GM21423 (cell line): Measurements from ENCODE around the gene SPATS2L.

Experiments used
- ATAC-seq: cut with Tn5 transposase; IDR thresholded peaks from one replicate; pipeline ENCODE4 v1.9.1; 2021; ENCODE audit warnings: mild to moderate bottlenecking, moderate library complexity; ENCODE audit not compliant: unreplicated experiment

SPATS2L gene

GRCh38 chr2:200405599-200406298 is 99.3 kb downstream of the SPATS2L start:
- ATAC-seq = no peak

DNA sequence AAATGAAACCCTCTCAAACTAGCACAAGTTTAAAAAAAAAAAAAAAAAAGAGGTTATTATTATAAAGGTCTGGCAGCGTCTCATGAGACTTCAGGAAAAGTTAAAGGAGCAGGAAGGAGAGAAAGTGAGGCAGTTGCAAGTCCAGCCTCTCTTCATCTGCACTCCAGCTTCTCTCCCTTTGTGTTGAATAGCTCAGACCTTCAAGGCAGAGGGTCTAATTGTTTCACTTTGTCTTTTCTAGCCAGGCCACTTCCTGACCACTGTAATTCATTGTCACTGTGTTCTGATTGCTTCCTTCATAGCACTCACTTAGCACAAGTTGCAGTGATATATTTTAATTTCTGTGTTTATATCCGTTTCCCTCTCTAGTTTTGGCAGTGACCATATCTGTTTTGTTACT is 99.9 kb downstream of the SPATS2L start:
- ATAC-seq = peak; percentile 77

- no peak for ATAC-seq
These were observed 102.2 kb downstream of the SPATS2L start for GRCh38 chr2:200408428-200409316.

DNA sequence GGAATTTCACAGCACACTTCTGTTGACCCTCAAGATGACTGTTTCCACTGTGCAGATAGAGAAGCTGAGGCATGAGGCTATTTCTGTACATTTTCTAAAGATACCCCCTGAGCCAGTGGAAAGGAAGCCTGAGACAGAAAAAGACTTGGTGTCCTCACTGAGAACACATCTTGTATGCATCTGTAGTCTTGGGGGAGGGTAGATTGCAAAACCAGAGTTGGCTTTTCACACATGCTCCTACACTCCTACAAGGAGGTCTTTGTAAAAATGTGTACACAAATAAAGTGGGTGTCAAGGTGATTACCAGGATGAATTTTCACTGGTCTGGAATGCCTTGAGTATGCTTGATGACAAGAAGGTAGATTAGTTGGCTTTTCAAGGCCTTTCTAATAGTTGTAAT is 105.3 kb downstream of the SPATS2L start:
- ATAC-seq = no peak

GRCh38 chr2:200414367-200414766 is 107.9 kb downstream of the SPATS2L start:
- ATAC-seq = no peak

- ATAC-seq = no peak
These were observed 109.0 kb downstream of the SPATS2L start for GRCh38 chr2:200415455-200415854.

- no peak for ATAC-seq
These were observed 110.4 kb downstream of the SPATS2L start for GRCh38 chr2:200416878-200417277.

GRCh38 chr2:200417366-200417765 is 110.9 kb downstream of the SPATS2L start:
- no peak for ATAC-seq

GRCh38 chr2:200418399-200418798 is 111.9 kb downstream of the SPATS2L start:
- ATAC-seq = no peak

GRCh38 chr2:200419325-200419724 is 112.8 kb downstream of the SPATS2L start:
- no peak for ATAC-seq

- no peak for ATAC-seq
These were observed 114.8 kb downstream of the SPATS2L start for GRCh38 chr2:200421270-200421669.

DNA sequence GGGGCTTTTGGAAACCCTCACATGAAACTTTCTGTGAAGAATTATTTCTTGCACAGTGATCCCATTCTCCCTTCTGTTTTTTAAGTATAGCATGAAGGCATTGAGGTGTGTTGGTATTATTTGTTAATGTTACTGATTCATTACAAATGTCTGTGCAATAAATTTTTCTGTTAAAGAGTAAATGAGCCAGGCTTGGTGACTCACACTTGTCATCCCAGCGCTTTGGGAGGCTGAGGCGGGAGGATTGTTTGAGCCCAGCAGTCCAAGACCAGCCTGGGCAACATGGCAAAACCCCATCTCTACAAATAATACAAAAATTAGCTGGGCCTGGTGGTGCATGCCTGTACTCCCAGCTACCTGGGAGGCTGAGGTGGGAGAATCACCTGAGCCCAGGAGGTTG is 115.6 kb downstream of the SPATS2L start:
- ATAC-seq = no peak

- ATAC-seq = no peak
These were observed 116.2 kb downstream of the SPATS2L start for GRCh38 chr2:200422532-200423261.

DNA sequence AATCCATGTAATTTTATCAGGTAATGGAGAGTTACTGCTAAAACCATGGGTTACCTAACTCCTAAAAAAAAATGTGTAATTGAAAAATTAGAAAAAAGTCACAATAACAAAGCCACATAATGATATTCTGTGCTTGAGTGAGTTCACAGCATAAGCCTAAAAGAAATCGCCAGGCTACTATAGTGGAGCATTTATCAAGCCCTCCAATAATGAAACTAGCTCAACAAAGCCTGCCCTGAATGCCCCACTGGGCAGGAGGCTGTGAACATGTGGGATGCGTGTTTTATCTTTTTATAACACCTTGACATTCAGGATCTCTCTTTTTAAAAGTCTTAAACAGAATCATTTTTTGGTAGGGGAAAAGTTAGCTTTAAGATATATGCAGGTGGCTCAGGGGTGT is 117.0 kb downstream of the SPATS2L start:
- no peak for ATAC-seq

DNA sequence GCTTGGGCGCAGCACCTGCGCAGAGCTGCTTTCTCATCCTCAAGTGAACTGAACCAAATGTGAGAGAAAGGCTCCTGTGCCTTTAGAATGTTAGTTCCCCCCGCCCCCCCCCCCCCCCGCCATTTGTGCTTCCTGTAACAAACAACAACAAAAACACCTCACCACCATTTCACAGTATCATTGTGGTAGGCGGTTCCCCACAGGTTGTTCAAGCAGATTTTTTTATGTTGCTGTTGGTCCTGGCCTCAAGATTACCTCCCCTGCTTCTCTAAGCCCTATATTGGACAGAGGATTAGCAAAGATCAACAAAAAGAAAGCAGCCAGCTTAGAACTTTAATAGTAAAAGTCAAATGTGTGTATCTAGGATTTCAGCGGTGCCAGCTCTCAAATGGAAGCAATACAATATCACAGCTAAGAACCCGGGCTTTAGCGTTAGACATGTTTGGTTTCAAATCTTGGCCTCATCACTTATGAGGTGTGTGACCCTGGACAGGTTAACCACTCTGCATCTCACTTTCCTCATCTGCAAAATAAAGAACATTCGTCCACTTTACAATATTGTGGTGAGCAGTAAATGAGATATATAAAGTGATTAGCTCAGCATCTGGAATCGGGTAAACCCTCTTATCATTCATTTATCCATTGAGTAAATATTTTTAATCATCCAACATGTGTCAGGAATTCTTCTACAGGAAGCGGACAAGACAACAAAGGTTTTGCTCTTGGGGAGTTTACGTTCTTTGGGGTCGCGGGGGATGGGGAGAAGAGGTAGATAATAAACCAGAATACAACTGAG is 118.7 kb downstream of the SPATS2L start:
- no peak for ATAC-seq

DNA sequence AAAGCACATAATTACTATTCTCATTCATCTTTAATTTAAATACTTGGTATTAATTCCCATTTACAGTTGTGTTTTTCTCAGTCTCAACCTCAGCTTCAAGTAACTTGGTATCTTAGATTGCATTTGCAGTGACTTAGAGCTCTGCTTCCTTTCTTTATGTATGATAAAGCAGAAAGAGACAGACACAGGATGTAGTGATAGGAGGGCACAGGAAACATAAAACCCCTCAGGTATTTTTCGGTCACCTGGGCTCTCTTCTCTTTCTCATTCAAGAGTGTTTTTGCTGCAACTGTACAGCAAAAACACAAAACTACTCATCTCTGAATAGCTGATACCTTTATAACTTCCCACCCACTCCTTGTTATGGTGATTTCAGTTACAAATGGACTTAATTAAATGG is 120.3 kb downstream of the SPATS2L start:
- no peak for ATAC-seq

- no peak for ATAC-seq
These were observed 122.6 kb downstream of the SPATS2L start for GRCh38 chr2:200428961-200429665.

- no peak for ATAC-seq
These were observed 123.5 kb downstream of the SPATS2L start for GRCh38 chr2:200430017-200430416.

DNA sequence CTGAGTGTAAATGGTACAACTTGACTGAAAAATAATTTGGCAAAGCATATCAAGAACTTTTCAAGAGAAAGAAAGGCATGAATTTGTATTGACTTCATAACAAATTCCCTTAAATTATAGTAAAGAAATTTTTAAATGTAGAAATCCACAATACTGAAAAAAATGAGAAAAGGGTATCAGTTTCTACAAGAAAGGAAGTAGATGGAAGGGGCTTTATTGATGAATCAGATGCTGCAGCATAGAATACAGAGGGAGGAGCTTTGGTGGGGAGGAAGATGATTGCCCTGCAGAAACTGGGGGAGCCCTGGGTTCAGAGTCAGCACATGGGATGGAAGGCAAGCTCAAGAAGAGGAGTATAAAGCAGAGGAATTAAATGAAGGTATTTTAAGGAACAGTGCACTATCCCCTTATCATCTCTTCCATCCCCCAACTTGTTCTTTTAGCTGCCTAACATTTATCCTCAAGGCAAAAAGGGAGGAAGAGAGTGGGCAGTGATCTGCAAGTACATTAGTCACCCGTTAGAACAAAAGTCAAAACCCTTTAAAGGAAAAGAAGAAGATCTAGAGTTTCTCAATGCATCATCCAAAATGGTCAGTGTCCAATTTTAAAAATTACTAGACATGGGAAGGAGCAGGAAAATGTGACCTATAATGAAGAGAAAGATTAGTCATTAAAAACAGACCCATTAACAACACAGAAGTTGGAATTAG is 125.7 kb downstream of the SPATS2L start:
- no peak for ATAC-seq
